Muscle layer of colon (tissue), 2 donors: ENCODE data around the gene AEN.
A peak's percentile ranks its signal among the peaks of the same experiment; 100 is the strongest.
"Not testable (repeated sequence)": the region's sequence is repeated elsewhere in the genome, so short reads cannot be mapped to it uniquely, and the experiment has no call there.

Source experiments
- H3K27ac ChIP-seq: one replicate; pipeline ENCODE4 v1.7.0; 2013; ENCODE audit warnings: low read depth, mild to moderate bottlenecking, low read length, moderate library complexity
- H3K27me3 ChIP-seq, 2 donors: one replicate each; pipeline ENCODE4 v1.7.0; 2013; ENCODE audit warnings: low read length in 2 of 2, mild to moderate bottlenecking in 2 of 2; ENCODE audit not compliant: insufficient read depth in 2 of 2, control insufficient read depth in 1 of 2
- H3K36me3 ChIP-seq: one replicate; pipeline ENCODE4 v1.7.0; 2013; ENCODE audit warnings: mild to moderate bottlenecking, low read length; ENCODE audit not compliant: insufficient read depth
- H3K4me1 ChIP-seq: one replicate; pipeline ENCODE4 v1.7.0; 2013; ENCODE audit warnings: mild to moderate bottlenecking, low read length; ENCODE audit not compliant: insufficient read depth
- H3K4me3 ChIP-seq, 2 donors: one replicate each; pipeline ENCODE4 v1.7.0; 2013; ENCODE audit warnings: low read length in 2 of 2, low read depth in 1 of 2, mild to moderate bottlenecking in 1 of 2, moderate library complexity in 1 of 2
- H3K9ac ChIP-seq: one replicate; pipeline ENCODE4 v1.7.0; 2013; ENCODE audit warnings: low read length
- H3K9me3 ChIP-seq: one replicate; pipeline ENCODE4 v1.7.0; 2013; ENCODE audit warnings: mild to moderate bottlenecking, low read length
- donor health status: abdominal sarcoma.
- donor health status: Adenocarcinoma of cecum.

AEN gene

GRCh38 chr15:88625943-88626741, 5.0 kb downstream of the AEN start:
- no peak overlapping the region for H3K27ac ChIP-seq
- H3K27me3 ChIP-seq: no peaks in the 10 kb centered on the region
- H3K4me1 ChIP-seq: peaks cover 22% of the 10 kb centered on the region
- H3K9ac ChIP-seq: no peak overlapping the region
- H3K4me3 ChIP-seq: no peak overlapping the region
- H3K9me3 ChIP-seq: no peaks in the 10 kb centered on the region
- H3K36me3 ChIP-seq: peaks cover 32% of the 10 kb centered on the region

- Histone ChIP-seq H3K36me3 (peaks cover 32% of the 10 kb centered on the region), H3K9ac (no peak overlapping the region), H3K27me3 (no peaks in the 10 kb centered on the region), H3K27ac (no peak overlapping the region), H3K4me3 (no peak overlapping the region), H3K4me1 (peaks cover 15% of the 10 kb centered on the region), H3K9me3 (no peaks in the 10 kb centered on the region)
Measured at GRCh38 chr15:88627463-88627862, 6.3 kb downstream of the AEN start.

- H3K9ac ChIP-seq: no peak overlapping the region
- no peak overlapping the region for H3K4me3 ChIP-seq
- H3K9me3 ChIP-seq: no peaks in the 10 kb centered on the region
- peaks cover 32% of the 10 kb centered on the region for H3K36me3 ChIP-seq
- H3K4me1 ChIP-seq: peaks cover 12% of the 10 kb centered on the region
- H3K27me3 ChIP-seq: no peaks in the 10 kb centered on the region
- no peak overlapping the region for H3K27ac ChIP-seq
Measured at GRCh38 chr15:88628018-88628654, 7.0 kb downstream of the AEN start.

- no peak overlapping the region for H3K9ac ChIP-seq
- H3K27ac ChIP-seq: no peak overlapping the region
- no peak overlapping the region for H3K4me3 ChIP-seq
- peaks cover 32% of the 10 kb centered on the region for H3K36me3 ChIP-seq
- H3K27me3 ChIP-seq: no peaks in the 10 kb centered on the region
- H3K4me1 ChIP-seq: peaks cover 8% of the 10 kb centered on the region
- H3K9me3 ChIP-seq: no peaks in the 10 kb centered on the region
Measured at GRCh38 chr15:88629071-88629470, 7.9 kb downstream of the AEN start.

GRCh38 chr15:88630141-88630721, 9.1 kb downstream of the AEN start:
- no peak overlapping the region for H3K9ac ChIP-seq

GRCh38 chr15:88630798-88631463, 9.8 kb downstream of the AEN start:
- Histone ChIP-seq H3K9me3 (no peaks in the 10 kb centered on the region), H3K36me3 (peaks cover 32% of the 10 kb centered on the region), H3K9ac (no peak overlapping the region), H3K27me3 (no peaks in the 10 kb centered on the region), H3K4me1 (no peaks in the 10 kb centered on the region), H3K27ac (no peak overlapping the region), H3K4me3 (no peak overlapping the region)

More at GRCh38 chr15:88630141-88630721, 9.1 kb downstream of the AEN start:
- Histone ChIP-seq H3K36me3 (peaks cover 32% of the 10 kb centered on the region), H3K4me3 (no peak overlapping the region), H3K4me1 (no peaks in the 10 kb centered on the region), H3K27me3 (no peaks in the 10 kb centered on the region), H3K27ac (peak overlapping the region; percentile 16), H3K9me3 (no peaks in the 10 kb centered on the region)

- Histone ChIP-seq H3K4me1 (no peaks in the 10 kb centered on the region), H3K27ac (no peak overlapping the region), H3K36me3 (peaks cover 32% of the 10 kb centered on the region), H3K4me3 (no peak overlapping the region), H3K9ac (no peak overlapping the region), H3K9me3 (no peaks in the 10 kb centered on the region), H3K27me3 (no peaks in the 10 kb centered on the region)
Measured at GRCh38 chr15:88631464-88632028, 10.4 kb downstream of the AEN start.

- H3K36me3 ChIP-seq: peaks cover 28% of the 10 kb centered on the region
- H3K27ac ChIP-seq, H3K9ac ChIP-seq, H3K27me3 ChIP-seq, H3K9me3 ChIP-seq, H3K4me3 ChIP-seq, H3K4me1 ChIP-seq: not testable (repeated sequence)
Measured at GRCh38 chr15:88632797-88633196, 11.7 kb downstream of the AEN start.

- no peak overlapping the region for H3K27ac ChIP-seq
Measured at GRCh38 chr15:88634449-88634848, 13.3 kb downstream of the AEN start.

GRCh38 chr15:88635318-88635717, 14.2 kb downstream of the AEN start:
- H3K4me1 ChIP-seq: peaks cover 19% of the 10 kb centered on the region
- H3K27me3 ChIP-seq: no peaks in the 10 kb centered on the region
- no peaks in the 10 kb centered on the region for H3K9me3 ChIP-seq
- no peak overlapping the region for H3K27ac ChIP-seq
- no peak overlapping the region for H3K4me3 ChIP-seq
- no peak overlapping the region for H3K9ac ChIP-seq
- peaks cover 6% of the 10 kb centered on the region for H3K36me3 ChIP-seq

More at GRCh38 chr15:88634449-88634848, 13.3 kb downstream of the AEN start:
- Histone ChIP-seq H3K9ac (no peak overlapping the region), H3K4me3 (no peak overlapping the region), H3K4me1 (peaks cover 15% of the 10 kb centered on the region), H3K9me3 (no peaks in the 10 kb centered on the region), H3K27me3 (no peaks in the 10 kb centered on the region), H3K36me3 (peaks cover 12% of the 10 kb centered on the region)

- Histone ChIP-seq H3K9ac (no peak overlapping the region), H3K4me3 (no peak overlapping the region), H3K4me1 (peaks cover 19% of the 10 kb centered on the region), H3K27me3 (no peaks in the 10 kb centered on the region), H3K36me3 (no peaks in the 10 kb centered on the region), H3K9me3 (no peaks in the 10 kb centered on the region), H3K27ac (no peak overlapping the region)
Measured at GRCh38 chr15:88636050-88636449, 14.9 kb downstream of the AEN start.
